MM.1S (cell line): ENCODE results near the gene BCAS3.

Experiments used
- DNase-seq: peaks from one replicate; pipeline ENCODE4 v3.0.0-alpha.2; 2015
- H2AFZ ChIP-seq: fragments of 300-600 bp; sonication (generic); 2 replicates; pipeline ENCODE4 v1.6.0; 2016; ENCODE audit warnings: antibody characterized with exemption, low read length
- H3F3A ChIP-seq: fragments of 300-600 bp; sonication (generic); 2 replicates; pipeline ENCODE4 v1.6.1; 2016; ENCODE audit warnings: mild to moderate bottlenecking, antibody characterized with exemption, low read length, moderate library complexity, mixed read lengths; ENCODE audit not compliant: insufficient read depth
- H3K27ac ChIP-seq: fragments of 300-600 bp; sonication (generic); 2 replicates; pipeline ENCODE4 v1.5.1; 2016; ENCODE audit warnings: mild to moderate bottlenecking, low read length
- H3K27me3 ChIP-seq: fragments of 300-600 bp; sonication (generic); replicated peaks from 2 replicates; pipeline ENCODE4 v1.6.0; 2016; ENCODE audit warnings: low read length; ENCODE audit not compliant: insufficient read depth
- H3K36me3 ChIP-seq: fragments of 300-600 bp; sonication (generic); replicated peaks from 2 replicates; pipeline ENCODE4 v1.6.1; 2016; ENCODE audit warnings: mild to moderate bottlenecking, low read length, mixed read lengths; ENCODE audit not compliant: insufficient read depth
- H3K4me1 ChIP-seq: fragments of 300-600 bp; sonication (generic); 2 replicates; pipeline ENCODE4 v1.6.1; 2016; ENCODE audit warnings: low read length, mixed read lengths
- H3K4me2 ChIP-seq: fragments of 300-600 bp; sonication (generic); 2 replicates; pipeline ENCODE4 v1.6.0; 2016; ENCODE audit warnings: low read depth, low read length
- H3K4me3 ChIP-seq: fragments of 300-600 bp; sonication (generic); 2 replicates; pipeline ENCODE4 v1.5.1; 2016; ENCODE audit warnings: low read length, mixed read lengths
- H3K79me2 ChIP-seq: fragments of 300-600 bp; sonication (generic); 2 replicates; pipeline ENCODE4 v1.6.1; 2016; ENCODE audit warnings: mixed run types, low read length, mixed read lengths
- H3K9ac ChIP-seq: fragments of 300-600 bp; sonication (generic); 2 replicates; pipeline ENCODE4 v1.6.1; 2016; ENCODE audit warnings: low read length, mixed read lengths
- H3K9me2 ChIP-seq: fragments of 300-600 bp; sonication (generic); replicated peaks from 2 replicates; pipeline ENCODE4 v1.6.1; 2016; ENCODE audit warnings: mild to moderate bottlenecking, low read length, mixed read lengths; ENCODE audit not compliant: insufficient read depth
- H3K9me3 ChIP-seq: fragments of 300-600 bp; sonication (generic); replicated peaks from 2 replicates; pipeline ENCODE4 v1.6.1; 2016; ENCODE audit warnings: mild to moderate bottlenecking, low read length, mixed read lengths; ENCODE audit not compliant: insufficient read depth
- H4K20me1 ChIP-seq: fragments of 300-600 bp; sonication (generic); 2 replicates; pipeline ENCODE4 v1.6.1; 2016; ENCODE audit warnings: mild to moderate bottlenecking, low read length, moderate library complexity, mixed read lengths; ENCODE audit not compliant: insufficient read depth
- CTCF ChIP-seq: fragments of 300-600 bp; sonication (generic); IDR thresholded peaks from 2 replicates; pipeline ENCODE4 v1.5.1; 2016; ENCODE audit warnings: antibody characterized with exemption, low read length, mixed read lengths
- EZH2 ChIP-seq: fragments of 300-600 bp; sonication (generic); optimal IDR thresholded peaks from 2 replicates; pipeline ENCODE3; 2017; ENCODE audit warnings: low read depth, mild to moderate bottlenecking, antibody characterized with exemption, low read length, mixed read lengths
- EZH2phosphoT487 ChIP-seq: fragments of 300-600 bp; sonication (generic); IDR thresholded peaks from 2 replicates; pipeline ENCODE4 v1.6.1; 2018; ENCODE audit warnings: antibody characterized with exemption, low read length

Gene BCAS3

GRCh38 chr17:61386251-61386650 is 708.6 kb downstream of the BCAS3 start:
- Histone ChIP-seq H3F3A (no peaks in the 10 kb centered on the region), H3K9me3 (no peaks in the 10 kb centered on the region), H3K9ac (no peak overlapping the region), H2AFZ (no peak overlapping the region), H3K36me3 (no peaks in the 10 kb centered on the region), H3K4me2 (no peak overlapping the region), H4K20me1 (no peaks in the 10 kb centered on the region), H3K4me1 (no peaks in the 10 kb centered on the region), H3K27ac (no peak overlapping the region), H3K9me2 (no peaks in the 10 kb centered on the region), H3K27me3 (no peaks in the 10 kb centered on the region), H3K79me2 (no peaks in the 10 kb centered on the region), H3K4me3 (no peak overlapping the region)
- TF ChIP-seq EZH2phosphoT487 (no peak), EZH2 (no peak), CTCF (no peak)
- DNase-seq, result no peak

DNA sequence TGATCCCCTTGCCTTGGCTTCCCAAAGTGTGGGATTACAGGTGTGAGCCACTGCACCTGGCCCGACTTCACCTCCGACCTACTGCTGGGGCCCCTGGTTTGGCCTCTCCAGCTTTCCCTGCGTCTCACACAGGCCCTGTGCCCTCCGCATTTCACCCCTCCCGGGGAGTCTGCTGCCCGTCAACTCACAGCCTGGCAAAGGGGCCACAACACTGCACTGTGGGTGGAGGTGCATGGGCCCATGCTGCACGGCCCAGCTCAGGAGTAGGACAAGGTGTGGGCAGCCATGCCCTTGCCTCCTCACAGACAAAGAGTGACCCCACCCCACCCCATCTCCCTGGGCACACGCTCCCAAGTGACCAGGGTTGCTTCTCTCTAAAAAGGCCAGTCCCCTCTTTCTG is 709.4 kb downstream of the BCAS3 start:
- H3K9me2 ChIP-seq, result no peaks in the 10 kb centered on the region
- H3F3A ChIP-seq, result no peaks in the 10 kb centered on the region
- no peaks in the 10 kb centered on the region for H3K4me1 ChIP-seq
- TF ChIP-seq EZH2phosphoT487, result no peak
- no peak for TF ChIP-seq CTCF
- TF ChIP-seq EZH2, result no peak
- no peaks in the 10 kb centered on the region for H3K27me3 ChIP-seq
- no peaks in the 10 kb centered on the region for H3K9me3 ChIP-seq
- H3K9ac ChIP-seq, result no peak overlapping the region
- no peak overlapping the region for H3K27ac ChIP-seq
- H3K4me2 ChIP-seq, result no peak overlapping the region
- no peaks in the 10 kb centered on the region for H4K20me1 ChIP-seq
- DNase-seq, result no peak
- no peak overlapping the region for H2AFZ ChIP-seq
- H3K4me3 ChIP-seq, result no peak overlapping the region
- H3K36me3 ChIP-seq, result no peaks in the 10 kb centered on the region
- no peaks in the 10 kb centered on the region for H3K79me2 ChIP-seq

DNA sequence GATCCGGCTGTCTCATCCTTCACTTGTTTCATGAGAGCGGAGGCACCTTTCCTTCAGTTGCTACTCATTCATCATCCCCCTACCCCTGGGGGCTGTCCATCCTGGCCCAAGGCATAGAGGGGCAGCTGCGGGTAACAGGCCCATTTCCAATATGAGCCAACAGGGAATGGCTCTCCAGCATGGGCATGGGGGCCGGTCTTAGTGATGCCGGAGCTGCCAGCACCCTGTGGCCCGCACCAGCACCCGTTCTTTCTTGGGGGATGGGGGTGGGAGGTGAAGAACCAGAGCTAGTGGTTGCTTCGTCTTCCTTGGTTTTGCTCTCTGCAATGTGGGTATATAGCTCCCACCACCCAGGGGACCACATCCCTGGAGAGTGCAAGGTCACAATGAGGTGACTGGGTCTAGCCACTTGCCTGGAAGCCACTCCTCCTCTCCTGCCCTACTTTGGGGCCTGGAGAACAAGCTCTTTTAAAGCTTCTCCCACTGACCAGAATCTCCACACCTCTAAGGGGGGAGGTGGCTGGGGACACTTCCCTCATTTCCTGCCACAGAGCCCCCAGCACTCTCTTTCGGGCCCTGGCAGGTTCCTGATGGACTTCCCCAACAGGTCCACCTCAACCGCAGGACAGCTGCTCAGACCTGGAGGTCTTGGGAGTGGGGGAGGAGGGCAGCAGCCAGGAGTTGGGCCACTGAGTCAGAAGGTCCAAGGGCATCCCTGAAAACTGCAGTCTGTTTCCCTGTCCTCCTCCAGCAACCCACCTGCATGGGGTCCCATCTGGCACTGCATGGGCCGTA is 710.1 kb downstream of the BCAS3 start:
- Histone ChIP-seq H3K27ac (no peak overlapping the region), H3K9me3 (no peaks in the 10 kb centered on the region), H3K27me3 (no peaks in the 10 kb centered on the region), H3F3A (no peaks in the 10 kb centered on the region), H3K4me3 (no peak overlapping the region), H3K79me2 (no peaks in the 10 kb centered on the region), H3K9me2 (no peaks in the 10 kb centered on the region), H3K9ac (no peak overlapping the region), H3K36me3 (no peaks in the 10 kb centered on the region), H3K4me2 (no peak overlapping the region), H2AFZ (no peak overlapping the region), H3K4me1 (no peaks in the 10 kb centered on the region), H4K20me1 (no peaks in the 10 kb centered on the region)
- DNase-seq, result no peak
- TF ChIP-seq EZH2, result no peak
- TF ChIP-seq CTCF, result no peak
- TF ChIP-seq EZH2phosphoT487, result no peak
